HepG2 (cell line): ENCODE results near the gene FMOD. TPM values are rescaled to one million over a fixed set of nuclear protein-coding genes. Genes with fewer than 3 reads are reported as not detected.

Source experiments
- ATAC-seq: fragments of 200-7000 bp; cut with Tn5 transposase; 3 replicates; pipeline ENCODE4 v1.9.1; 2020; ENCODE audit warnings: mild to moderate bottlenecking, moderate library complexity
- BruUV-seq: library from RNA; stranded (reverse); fragments of 400-500 nt; replicated peaks from 2 replicates; lab custom pipeline; 2021; lab: Mats Ljungman, UMichigan
- CTCF ChIA-PET: fragments of 300-600 bp; formaldehyde crosslinking; extraction: SDS; loops from one replicate; lab custom pipeline; 2021; ENCODE audit warnings: low total read pairs, inconsistent platforms, low intra/inter-chr PET ratio; lab: Yijun Ruan, JAX
- POLR2A ChIA-PET: fragments of 350-600 bp; sonication (Branson Sonifier 250); formaldehyde crosslinking; loops from one replicate; lab custom pipeline; 2020; ENCODE audit warnings: antibody characterized with exemption, inconsistent platforms; lab: Yijun Ruan, JAX
- DNase-seq: peaks from one replicate; pipeline ENCODE4 v3.0.0-alpha.2; 2015; ENCODE audit warnings: low spot score
- FAIRE-seq: peaks from 3 replicates; lab custom pipeline; 2011; peaks lifted over from hg19 to GRCh38; lab: Jason Lieb, UNC
- H2AFZ ChIP-seq: one replicate; pipeline ENCODE4 v1.6.1; 2011; ENCODE audit warnings: low read length, inconsistent platforms
- H3K27ac ChIP-seq: fragments of 300-600 bp; 3 replicates; pipeline ENCODE4 v1.8.0; 2011; ENCODE audit warnings: mixed run types, mild to moderate bottlenecking, mixed read lengths, low read length, inconsistent platforms; ENCODE audit not compliant: insufficient read depth; ENCODE audit errors: extremely low read length
- H3K27me3 ChIP-seq, 2 experiments: fragments of 200-600 bp in 1 of 2; 2 replicates in 1 of 2; 3 replicates in 1 of 2; pipeline versions ENCODE4 v1.6.0 to v1.8.0; 2011; ENCODE audit warnings: low read length in 2 of 2, mild to moderate bottlenecking in 2 of 2, moderate library complexity in 2 of 2, inconsistent platforms in 1 of 2; ENCODE audit not compliant: insufficient read depth in 2 of 2, control insufficient read depth in 1 of 2
- H3K36me3 ChIP-seq, 2 experiments: fragments of 200-600 bp in 1 of 2; replicated peaks in 1 of 2; 2 replicates in 1 of 2; 3 replicates in 1 of 2; pipeline versions ENCODE4 v1.5.1 to v1.8.0; 2011; ENCODE audit warnings: low read length in 2 of 2, inconsistent platforms in 1 of 2; ENCODE audit not compliant: insufficient read depth in 2 of 2, control insufficient read depth in 1 of 2
- H3K4me1 ChIP-seq: 2 replicates; pipeline ENCODE4 v1.5.1; 2012; ENCODE audit warnings: low read length, inconsistent platforms; ENCODE audit not compliant: insufficient read depth
- H3K4me2 ChIP-seq: 2 replicates; pipeline ENCODE4 v1.6.0; 2011; ENCODE audit warnings: low read depth, low read length, inconsistent platforms
- H3K4me3 ChIP-seq, 3 experiments: fragments of 200-600 bp in 1 of 3; sonication (generic), shearing (Covaris generic) in 1 of 3; replicated peaks in 1 of 3; 2 replicates each; pipeline ENCODE4 v1.5.1; 2011 to 2016; ENCODE audit warnings: low read length in 3 of 3, inconsistent platforms in 2 of 3, low read depth in 2 of 3, mild to moderate bottlenecking in 2 of 3, control low read depth in 1 of 3, mixed read lengths in 1 of 3; ENCODE audit not compliant: insufficient read depth in 1 of 3
- H3K79me2 ChIP-seq: one replicate; pipeline ENCODE4 v1.6.1; 2011; ENCODE audit warnings: low read length, inconsistent platforms; ENCODE audit not compliant: insufficient read depth
- H3K9ac ChIP-seq: 2 replicates; pipeline ENCODE4 v1.6.0; 2011; ENCODE audit warnings: mild to moderate bottlenecking, low read depth, low read length, inconsistent platforms; ENCODE audit not compliant: insufficient read depth
- H3K9me3 ChIP-seq: 2 replicates; pipeline ENCODE4 v1.5.1; 2012; ENCODE audit warnings: mild to moderate bottlenecking, low read length
- H4K20me1 ChIP-seq: 2 replicates; pipeline ENCODE4 v1.6.0; 2011; ENCODE audit warnings: inconsistent platforms, mild to moderate bottlenecking, low read length, moderate library complexity; ENCODE audit not compliant: insufficient read depth
- GMEB2 ChIP-seq: IDR thresholded peaks from 2 replicates; pipeline ENCODE4 v1.6.1; 2016; ENCODE audit warnings: missing biosample characterization, missing genetic modification reagents, low read depth
- HOXA7 ChIP-seq: sonication (generic); formaldehyde crosslinking; IDR thresholded peaks from 2 replicates; pipeline ENCODE4 v1.8.1; 2022; ENCODE audit warnings: mild to moderate bottlenecking, missing genetic modification reagents, moderate library complexity
- MED13 ChIP-seq: sonication (generic); formaldehyde crosslinking; IDR thresholded peaks from 2 replicates; pipeline ENCODE4 v1.5.0; 2020; ENCODE audit warnings: missing genetic modification reagents
- MTERF4 ChIP-seq: sonication (generic); formaldehyde crosslinking; IDR thresholded peaks from 2 replicates; pipeline ENCODE4 v1.8.0; 2023; ENCODE audit warnings: mild to moderate bottlenecking, missing genetic modification reagents
- NBN ChIP-seq: fragments of 450-650 bp; conservative IDR thresholded peaks from 2 replicates; pipeline ENCODE4 v1.6.1; 2017
- NCOR1 ChIP-seq: fragments of 200-600 bp; sonication (generic); IDR thresholded peaks from 2 replicates; pipeline ENCODE4 v1.7.0; 2017; ENCODE audit warnings: antibody characterized with exemption, low read length, borderline replicate concordance
- NFRKB ChIP-seq: fragments of 450-650 bp; IDR thresholded peaks from 2 replicates; pipeline ENCODE4 v1.6.1; 2017
- PCBP2 ChIP-seq: fragments of 200-400 bp; formaldehyde crosslinking; optimal IDR thresholded peaks from 2 replicates; pipeline ENCODE3; 2018; ENCODE audit warnings: low read length, low read depth; ENCODE audit not compliant: poor library complexity, severe bottlenecking
- PTBP1 ChIP-seq: fragments of 200-400 bp; formaldehyde crosslinking; IDR thresholded peaks from 2 replicates; pipeline ENCODE4 v1.6.1; 2018; ENCODE audit warnings: low read length, low read depth; ENCODE audit not compliant: poor library complexity, severe bottlenecking
- SKIL ChIP-seq: sonication (generic); formaldehyde crosslinking; IDR thresholded peaks from 2 replicates; pipeline ENCODE4 v1.8.0; 2022; ENCODE audit warnings: missing genetic modification reagents, mild to moderate bottlenecking, moderate library complexity, borderline replicate concordance
- TAF15 ChIP-seq: fragments of 200-400 bp; formaldehyde crosslinking; IDR thresholded peaks from one replicate; pipeline ENCODE4 v1.6.1; 2018; ENCODE audit warnings: mild to moderate bottlenecking, low read depth, low read length; ENCODE audit not compliant: poor library complexity, severe bottlenecking
- TCF7 ChIP-seq: sonication (generic); IDR thresholded peaks from 2 replicates; pipeline ENCODE4 v1.6.1; 2016; ENCODE audit warnings: antibody characterized with exemption, low read depth
- ZBTB38 ChIP-seq: sonication (generic); formaldehyde crosslinking; IDR thresholded peaks from 2 replicates; pipeline ENCODE4 v1.5.1; 2020; ENCODE audit warnings: mild to moderate bottlenecking, missing genetic modification reagents
- ZFX ChIP-seq: sonication (generic); formaldehyde crosslinking; IDR thresholded peaks from 2 replicates; pipeline ENCODE4 v1.4.0; 2020; ENCODE audit warnings: mild to moderate bottlenecking, low read depth, missing genetic modification reagents, moderate library complexity
- ZNF331 ChIP-seq: sonication (generic); formaldehyde crosslinking; IDR thresholded peaks from 2 replicates; pipeline ENCODE4 v1.4.0; 2020; ENCODE audit warnings: missing genetic modification reagents
- ZNF564 ChIP-seq: sonication (generic); formaldehyde crosslinking; IDR thresholded peaks from 2 replicates; pipeline ENCODE4 v1.8.1; 2023; ENCODE audit warnings: mild to moderate bottlenecking, missing genetic modification reagents
- ZNF792 ChIP-seq: IDR thresholded peaks from 2 replicates; pipeline ENCODE4 v1.6.1; 2016
- WGBS: methylation state at CpG from one replicate; pipeline ENCODE4 v1.1.6; 2017; ENCODE audit warnings: low lambda C conversion rate; 5-methylcytosine and 5-hydroxymethylcytosine counted together
- in situ Hi-C: cut with HindIII; loops from 2 replicates; pipeline ENCODE4 v1.10.0; 2017; ENCODE audit warnings: low pct_unique_long_range_greater_than_20kb; ENCODE audit not compliant: extremely low pct_ligation_motif_present
- intact Hi-C: fragments of 100-400 bp; cut with micrococcal nuclease; formaldehyde crosslinking; loops from one replicate; pipeline ENCODE4 v1.10.0; 2022; ENCODE audit not compliant: unreplicated experiment
- polyA plus RNA-seq, 8 experiments: library from polyadenylated mRNA; depleted of rRNA in 3 of 8; stranded (reverse) in 7 of 8; unstranded in 1 of 8; fragments of >200 nt; fragmentation: Illumina TruSeq in 4 of 8; extraction: Trizol in 4 of 8; gene quantifications; 2 replicates each; pipeline versions ENCODE4 v1.2.1 to v1.2.3, GENCODE V29; 2011 to 2016; ENCODE audit warnings: low read depth in 4 of 8, missing spikeins in 1 of 8, mixed read lengths in 1 of 8; ENCODE audit not compliant: insufficient read depth in 1 of 8
- total RNA-seq, 5 experiments: library from RNA; depleted of rRNA; stranded (reverse); fragments of >200 nt; fragmentation: Illumina TruSeq; extraction: Trizol; gene quantifications; 2 replicates each; pipeline ENCODE4 v1.2.3, GENCODE V29; 2016; ENCODE audit warnings: low read depth in 1 of 5
- TF ChIP-seq, protein P1 (sequence below): sonication (generic); formaldehyde crosslinking; IDR thresholded peaks from 2 replicates; pipeline ENCODE4 v1.4.0; 2020; ENCODE audit warnings: missing genetic modification reagents

The FMOD gene
- total and polyA plus RNA-seq, 2 of the 13 experiments (the other 11 are each of a cell fraction or from before 2014, with no cell fraction given) = 0.08 TPM; not detected in 1

DNA sequence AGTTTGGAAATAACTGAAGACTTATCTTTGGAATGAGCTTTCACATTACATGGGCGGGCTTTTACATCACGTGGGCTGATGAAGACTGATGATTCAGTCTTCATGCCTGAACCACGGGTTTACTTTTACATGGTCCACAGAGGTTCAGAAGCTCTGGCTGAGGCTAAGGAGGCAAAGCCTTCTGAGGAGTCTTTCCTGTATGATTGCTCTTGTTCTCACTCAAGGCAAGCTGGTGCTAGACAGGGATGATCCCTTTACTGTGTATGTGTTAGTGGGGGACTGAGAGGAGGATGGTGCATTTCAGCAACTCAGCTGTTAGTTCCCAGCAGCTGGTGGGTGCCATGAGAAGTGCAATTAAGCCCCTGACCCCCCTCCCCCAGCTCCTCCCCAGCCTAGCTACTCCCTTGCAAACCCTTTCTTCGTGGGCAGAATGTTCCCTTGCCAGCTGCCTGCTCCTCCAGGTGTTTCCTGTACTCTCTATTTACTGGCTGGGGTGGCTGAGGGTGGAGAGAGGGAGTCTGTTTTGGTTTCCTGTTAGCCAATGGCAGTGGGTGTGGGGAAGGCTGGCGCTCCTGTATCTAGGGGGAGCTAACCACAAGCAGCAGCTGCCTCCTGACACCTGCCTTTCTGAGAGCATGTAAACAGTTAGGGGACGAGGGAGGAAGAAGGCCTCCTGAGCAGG lies 30.2 kb downstream of the FMOD start:
- WGBS = 33% methylated on average over 5 of the region's 6 CpGs
- Histone ChIP-seq H4K20me1 (no peaks in the 10 kb centered on the region; the same call in 1 of the 2 replicates), H3K4me2 (no peak overlapping the region), H3K4me3 (no peak overlapping the region), H3K27me3 (peaks cover 4 to 24% of the 10 kb centered on the region in 2 experiments; a peak in 2 of 5 replicates), H3K9me3 (no peaks in the 10 kb centered on the region), H3K79me2 (no peaks in the 10 kb centered on the region), H2AFZ (no peak overlapping the region), H3K4me1 (peaks cover 31% of the 10 kb centered on the region), H3K27ac (no peak overlapping the region), H3K36me3 (no peaks in the 10 kb centered on the region), H3K9ac (no peak overlapping the region)
- DNase-seq = no peak
- TF ChIP-seq HOXA7 (CRISPR knock-in tag) (no peak), PCBP2 (no peak), ZNF331 (CRISPR knock-in tag) (no peak), ZNF564 (CRISPR knock-in tag) (no peak), ZNF792 (no peak), TCF7 (no peak), ZBTB38 (CRISPR knock-in tag) (no peak), MED13 (no peak), SKIL (CRISPR knock-in tag) (no peak), NCOR1 (no peak), GMEB2 (CRISPR knock-in tag) (no peak), PTBP1 (no peak), ZFX (no peak), TAF15 (no peak), NBN (no peak), MTERF4 (CRISPR knock-in tag) (no peak), NFRKB (no peak)
- TF ChIP-seq, protein P1, sequence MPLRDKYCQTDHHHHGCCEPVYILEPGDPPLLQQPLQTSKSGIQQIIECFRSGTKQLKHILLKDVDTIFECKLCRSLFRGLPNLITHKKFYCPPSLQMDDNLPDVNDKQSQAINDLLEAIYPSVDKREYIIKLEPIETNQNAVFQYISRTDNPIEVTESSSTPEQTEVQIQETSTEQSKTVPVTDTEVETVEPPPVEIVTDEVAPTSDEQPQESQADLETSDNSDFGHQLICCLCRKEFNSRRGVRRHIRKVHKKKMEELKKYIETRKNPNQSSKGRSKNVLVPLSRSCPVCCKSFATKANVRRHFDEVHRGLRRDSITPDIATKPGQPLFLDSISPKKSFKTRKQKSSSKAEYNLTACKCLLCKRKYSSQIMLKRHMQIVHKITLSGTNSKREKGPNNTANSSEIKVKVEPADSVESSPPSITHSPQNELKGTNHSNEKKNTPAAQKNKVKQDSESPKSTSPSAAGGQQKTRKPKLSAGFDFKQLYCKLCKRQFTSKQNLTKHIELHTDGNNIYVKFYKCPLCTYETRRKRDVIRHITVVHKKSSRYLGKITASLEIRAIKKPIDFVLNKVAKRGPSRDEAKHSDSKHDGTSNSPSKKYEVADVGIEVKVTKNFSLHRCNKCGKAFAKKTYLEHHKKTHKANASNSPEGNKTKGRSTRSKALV = no peak
- ATAC-seq = no peak
- in situ Hi-C loops = no loop called here
- no TSS peak for BruUV-seq
- CTCF ChIA-PET = no interaction called here
- POLR2A ChIA-PET = interaction anchor here (1.4 to 1.6 kb wide), 2 partner anchors 12 to 14 kb away, joined by 3 to 4 read pairs; no protein-coding TSS in a partner anchor
- intact Hi-C loops = no loop called here
- FAIRE-seq = no peak
